HepG2 (cell line): ENCODE results near the gene DPM1. TPM values are rescaled to one million over a fixed set of nuclear protein-coding genes. Genes with fewer than 3 reads are reported as not detected.

Experiments used
- AKAP8 ChIP-seq: sonication (generic); formaldehyde crosslinking; IDR thresholded peaks from 2 replicates; pipeline ENCODE4 v1.5.1; 2020; ENCODE audit warnings: mild to moderate bottlenecking, missing genetic modification reagents
- DRAP1 ChIP-seq: IDR thresholded peaks from 2 replicates; pipeline ENCODE4 v1.6.1; 2016; ENCODE audit warnings: missing genetic modification reagents, missing compliant biosample characterization
- FIP1L1 ChIP-seq: fragments of 200-400 bp; formaldehyde crosslinking; IDR thresholded peaks from 2 replicates; pipeline ENCODE4 v1.6.1; 2018; ENCODE audit warnings: low read depth, mild to moderate bottlenecking, low read length, moderate library complexity, borderline replicate concordance; ENCODE audit not compliant: insufficient read depth
- FOSL2 ChIP-seq: sonication (generic); formaldehyde crosslinking; IDR thresholded peaks from 2 replicates; pipeline ENCODE4 v1.4.0; 2020; ENCODE audit warnings: missing genetic modification reagents
- FOXJ3 ChIP-seq: sonication (generic); formaldehyde crosslinking; IDR thresholded peaks from 2 replicates; pipeline ENCODE4 v1.4.0; 2020; ENCODE audit warnings: missing genetic modification reagents, mild to moderate bottlenecking, borderline replicate concordance
- JUN ChIP-seq: sonication (generic); formaldehyde crosslinking; IDR thresholded peaks from 2 replicates; pipeline ENCODE4 v1.4.0; 2020; ENCODE audit warnings: mild to moderate bottlenecking, missing genetic modification reagents
- MTERF4 ChIP-seq: sonication (generic); formaldehyde crosslinking; IDR thresholded peaks from 2 replicates; pipeline ENCODE4 v1.8.0; 2023; ENCODE audit warnings: mild to moderate bottlenecking, missing genetic modification reagents
- MTF2 ChIP-seq: sonication (generic); formaldehyde crosslinking; IDR thresholded peaks from 2 replicates; pipeline ENCODE4 v1.5.0; 2020; ENCODE audit warnings: missing genetic modification reagents, borderline replicate concordance
- NFATC3 ChIP-seq: sonication (generic); formaldehyde crosslinking; IDR thresholded peaks from 2 replicates; pipeline ENCODE4 v1.5.1; 2020; ENCODE audit warnings: mild to moderate bottlenecking, missing genetic modification reagents
- REST ChIP-seq, 2 experiments: IDR thresholded peaks; 2 replicates each; pipeline ENCODE4 v1.6.1; 2011 to 2012; ENCODE audit warnings: low read length in 2 of 2, borderline replicate concordance in 1 of 2, low read depth in 1 of 2, mild to moderate bottlenecking in 1 of 2, moderate library complexity in 1 of 2
- TOE1 ChIP-seq: sonication (generic); formaldehyde crosslinking; IDR thresholded peaks from 2 replicates; pipeline ENCODE4 v1.4.0; 2020; ENCODE audit warnings: mild to moderate bottlenecking, missing genetic modification reagents
- ZBTB7A ChIP-seq: sonication (generic); formaldehyde crosslinking; IDR thresholded peaks from 2 replicates; pipeline ENCODE4 v1.8.0; 2022; ENCODE audit warnings: mild to moderate bottlenecking, missing genetic modification reagents
- ZMYM4 ChIP-seq: sonication (generic); formaldehyde crosslinking; IDR thresholded peaks from 2 replicates; pipeline ENCODE4 v1.8.1; 2023; ENCODE audit warnings: mild to moderate bottlenecking, missing genetic modification reagents
- ZNF224 ChIP-seq: sonication (generic); formaldehyde crosslinking; IDR thresholded peaks from 2 replicates; pipeline ENCODE4 v1.5.0; 2020; ENCODE audit warnings: mild to moderate bottlenecking, missing genetic modification reagents
- ZNF292 ChIP-seq: sonication (generic); formaldehyde crosslinking; IDR thresholded peaks from 2 replicates; pipeline ENCODE4 v1.8.1; 2022; ENCODE audit warnings: mild to moderate bottlenecking, low read depth, missing genetic modification reagents, borderline replicate concordance
- ZNF33A ChIP-seq: sonication (generic); formaldehyde crosslinking; IDR thresholded peaks from 2 replicates; pipeline ENCODE4 v1.5.1; 2020; ENCODE audit warnings: missing genetic modification reagents, mild to moderate bottlenecking, moderate library complexity, borderline replicate concordance
- ZNF569 ChIP-seq: sonication (generic); formaldehyde crosslinking; IDR thresholded peaks from 2 replicates; pipeline ENCODE4 v1.5.0; 2020; ENCODE audit warnings: mild to moderate bottlenecking, missing genetic modification reagents, moderate library complexity, borderline replicate concordance
- polyA plus RNA-seq, 8 experiments: library from polyadenylated mRNA; depleted of rRNA in 3 of 8; stranded (reverse) in 7 of 8; unstranded in 1 of 8; fragments of >200 nt; fragmentation: Illumina TruSeq in 4 of 8; extraction: Trizol in 4 of 8; gene quantifications; 2 replicates each; pipeline versions ENCODE4 v1.2.1 to v1.2.3, GENCODE V29; 2011 to 2016; ENCODE audit warnings: low read depth in 4 of 8, missing spikeins in 1 of 8, mixed read lengths in 1 of 8; ENCODE audit not compliant: insufficient read depth in 1 of 8
- total RNA-seq, 5 experiments: library from RNA; depleted of rRNA; stranded (reverse); fragments of >200 nt; fragmentation: Illumina TruSeq; extraction: Trizol; gene quantifications; 2 replicates each; pipeline ENCODE4 v1.2.3, GENCODE V29; 2016; ENCODE audit warnings: low read depth in 1 of 5
- TF ChIP-seq, protein P1 (sequence below): sonication (generic); formaldehyde crosslinking; IDR thresholded peaks from 2 replicates; pipeline ENCODE4 v1.4.0; 2020; ENCODE audit warnings: missing genetic modification reagents

Gene DPM1
- total and polyA plus RNA-seq, 2 of the 13 experiments (the other 11 are each of a cell fraction or from before 2014, with no cell fraction given), result 83.2 to 161 TPM

DNA sequence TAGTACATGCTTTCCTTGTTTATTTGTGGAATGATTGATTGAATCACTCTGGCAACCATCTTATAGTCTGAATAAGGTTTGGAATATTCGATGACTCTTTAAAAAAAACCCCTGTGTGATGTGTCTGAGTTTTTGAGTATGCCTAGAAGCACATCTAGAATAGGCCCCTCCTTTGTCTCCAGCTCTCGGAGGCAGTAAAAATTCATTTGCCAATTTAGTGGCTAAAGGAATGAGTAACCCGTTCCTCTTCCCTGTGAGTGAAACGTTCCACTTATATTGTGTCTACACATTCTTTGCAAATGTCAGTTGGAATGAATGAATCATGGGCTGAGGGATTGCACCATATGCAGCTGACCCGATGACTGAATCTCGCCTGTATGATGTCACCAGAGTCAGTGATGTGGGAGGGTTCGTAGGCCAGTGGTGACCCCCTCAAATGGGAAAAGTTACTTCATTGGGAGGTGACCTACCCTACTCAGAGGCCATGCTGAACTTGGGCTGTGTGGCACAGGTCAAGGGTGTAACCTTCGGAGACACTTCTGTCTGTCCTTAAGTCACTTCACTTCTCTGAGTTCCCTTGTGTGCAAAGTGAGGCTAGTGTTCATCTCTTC, 21.8 kb upstream of the DPM1 start (continued):
- TF ChIP-seq FOXJ3 (CRISPR knock-in tag) (no peak), ZNF569 (CRISPR knock-in tag) (no peak), FIP1L1 (no peak), ZNF224 (no peak), ZMYM4 (no peak), MTF2 (CRISPR knock-in tag) (no peak), ZBTB7A (CRISPR knock-in tag) (0 out of 2 replicates have a peak, but pooled peaks have one; percentile 42), ZNF33A (CRISPR knock-in tag) (no peak), AKAP8 (CRISPR knock-in tag) (no peak), ZNF292 (CRISPR knock-in tag) (no peak), DRAP1 (CRISPR knock-in tag) (no peak), JUN (CRISPR knock-in tag) (no peak), FOSL2 (CRISPR knock-in tag) (peak; percentile 95), NFATC3 (CRISPR knock-in tag) (no peak), REST (IDR thresholded peaks at IDR 0.05; ENCODE audit: borderline replicate concordance in 1 of 2, low read depth in 1 of 2, low read length in 2 of 2) (no peak), MTERF4 (no peak), TOE1 (CRISPR knock-in tag) (no peak)
- TF ChIP-seq, protein P1, sequence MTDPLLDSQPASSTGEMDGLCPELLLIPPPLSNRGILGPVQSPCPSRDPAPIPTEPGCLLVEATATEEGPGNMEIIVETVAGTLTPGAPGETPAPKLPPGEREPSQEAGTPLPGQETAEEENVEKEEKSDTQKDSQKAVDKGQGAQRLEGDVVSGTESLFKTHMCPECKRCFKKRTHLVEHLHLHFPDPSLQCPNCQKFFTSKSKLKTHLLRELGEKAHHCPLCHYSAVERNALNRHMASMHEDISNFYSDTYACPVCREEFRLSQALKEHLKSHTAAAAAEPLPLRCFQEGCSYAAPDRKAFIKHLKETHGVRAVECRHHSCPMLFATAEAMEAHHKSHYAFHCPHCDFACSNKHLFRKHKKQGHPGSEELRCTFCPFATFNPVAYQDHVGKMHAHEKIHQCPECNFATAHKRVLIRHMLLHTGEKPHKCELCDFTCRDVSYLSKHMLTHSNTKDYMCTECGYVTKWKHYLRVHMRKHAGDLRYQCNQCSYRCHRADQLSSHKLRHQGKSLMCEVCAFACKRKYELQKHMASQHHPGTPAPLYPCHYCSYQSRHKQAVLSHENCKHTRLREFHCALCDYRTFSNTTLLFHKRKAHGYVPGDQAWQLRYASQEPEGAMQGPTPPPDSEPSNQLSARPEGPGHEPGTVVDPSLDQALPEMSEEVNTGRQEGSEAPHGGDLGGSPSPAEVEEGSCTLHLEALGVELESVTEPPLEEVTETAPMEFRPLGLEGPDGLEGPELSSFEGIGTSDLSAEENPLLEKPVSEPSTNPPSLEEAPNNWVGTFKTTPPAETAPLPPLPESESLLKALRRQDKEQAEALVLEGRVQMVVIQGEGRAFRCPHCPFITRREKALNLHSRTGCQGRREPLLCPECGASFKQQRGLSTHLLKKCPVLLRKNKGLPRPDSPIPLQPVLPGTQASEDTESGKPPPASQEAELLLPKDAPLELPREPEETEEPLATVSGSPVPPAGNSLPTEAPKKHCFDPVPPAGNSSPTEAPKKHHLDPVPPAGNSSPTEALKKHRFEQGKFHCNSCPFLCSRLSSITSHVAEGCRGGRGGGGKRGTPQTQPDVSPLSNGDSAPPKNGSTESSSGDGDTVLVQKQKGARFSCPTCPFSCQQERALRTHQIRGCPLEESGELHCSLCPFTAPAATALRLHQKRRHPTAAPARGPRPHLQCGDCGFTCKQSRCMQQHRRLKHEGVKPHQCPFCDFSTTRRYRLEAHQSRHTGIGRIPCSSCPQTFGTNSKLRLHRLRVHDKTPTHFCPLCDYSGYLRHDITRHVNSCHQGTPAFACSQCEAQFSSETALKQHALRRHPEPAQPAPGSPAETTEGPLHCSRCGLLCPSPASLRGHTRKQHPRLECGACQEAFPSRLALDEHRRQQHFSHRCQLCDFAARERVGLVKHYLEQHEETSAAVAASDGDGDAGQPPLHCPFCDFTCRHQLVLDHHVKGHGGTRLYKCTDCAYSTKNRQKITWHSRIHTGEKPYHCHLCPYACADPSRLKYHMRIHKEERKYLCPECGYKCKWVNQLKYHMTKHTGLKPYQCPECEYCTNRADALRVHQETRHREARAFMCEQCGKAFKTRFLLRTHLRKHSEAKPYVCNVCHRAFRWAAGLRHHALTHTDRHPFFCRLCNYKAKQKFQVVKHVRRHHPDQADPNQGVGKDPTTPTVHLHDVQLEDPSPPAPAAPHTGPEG, result no peak
